Superior temporal gyrus (tissue), 1 donor: ENCODE measurements around the gene STYK1.
"Not testable (repeated sequence)": the region's sequence is repeated elsewhere in the genome, so short reads cannot be mapped to it uniquely, and the experiment has no call there.

Experiments used
- DNase-seq: peaks from one replicate; pipeline ENCODE4 v3.0.0-alpha.2; 2016; ENCODE audit errors: extremely low spot score

Gene STYK1

DNA sequence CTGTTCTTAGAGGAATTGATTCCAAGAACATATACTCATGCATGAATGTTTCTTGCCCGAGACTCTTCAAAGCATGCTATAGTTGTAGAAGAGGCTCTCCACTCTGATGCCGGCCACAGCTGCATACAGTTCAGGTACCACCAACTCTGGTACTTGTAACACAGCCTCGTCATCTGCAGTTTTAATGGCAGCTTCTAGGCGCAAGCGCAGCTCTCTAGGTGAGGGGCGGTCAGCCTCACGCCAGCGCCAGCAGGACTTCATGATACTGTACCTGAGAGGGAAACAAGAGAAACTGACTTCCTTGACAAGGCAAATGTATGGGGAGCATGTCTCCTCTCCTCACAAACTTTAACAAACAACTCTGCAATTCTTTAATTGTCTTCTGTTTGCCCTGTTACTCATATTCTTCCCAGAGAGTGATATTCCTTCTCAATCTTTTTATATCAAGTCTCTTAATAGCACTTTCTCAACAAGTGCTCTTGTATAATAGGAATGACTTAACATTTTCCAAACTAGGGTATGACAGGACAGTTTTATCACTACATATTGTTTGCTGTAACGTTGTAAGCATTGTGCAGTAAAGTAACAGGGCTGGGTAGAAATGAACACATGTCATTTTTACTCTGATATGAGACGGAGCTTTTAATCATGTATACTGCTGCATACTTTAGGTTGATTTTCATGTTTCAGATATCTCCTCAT lies 53.6 kb downstream of the STYK1 start:
- no peak for DNase-seq

GRCh38 chr12:10618338-10618987 lies 55.4 kb downstream of the STYK1 start:
- no peak for DNase-seq

- DNase-seq = no peak
Observed at GRCh38 chr12:10617863-10618262, 56.0 kb downstream of the STYK1 start.

DNA sequence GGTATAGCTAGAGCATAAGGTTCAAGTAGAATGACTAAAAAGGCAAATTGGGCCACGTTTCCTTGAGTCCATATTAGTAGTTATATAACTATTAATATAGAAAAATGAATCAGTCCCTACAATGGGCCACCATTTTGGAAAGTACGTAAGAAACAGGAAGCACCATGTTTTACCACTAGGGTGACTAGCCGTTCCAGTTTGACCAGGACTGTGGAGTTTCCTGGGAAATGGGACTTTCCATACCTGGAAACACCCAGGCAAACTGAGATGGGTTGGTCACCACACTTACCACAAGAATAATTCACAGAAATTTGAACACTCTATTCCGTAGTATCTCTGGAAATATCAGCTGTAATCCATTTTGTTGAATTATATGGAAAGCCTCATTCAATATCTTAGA lies 58.3 kb downstream of the STYK1 start:
- DNase-seq = no peak

GRCh38 chr12:10614056-10614370 lies 59.8 kb downstream of the STYK1 start:
- no peak for DNase-seq

GRCh38 chr12:10613349-10614055 lies 60.4 kb downstream of the STYK1 start, which contains the start of gene MAGOHB:
Gene MAGOHB (minus strand): TSS chr12:10613609. CDS start chr12:10613532, 77 bp downstream.
- DNase-seq = peak; percentile 95

DNA sequence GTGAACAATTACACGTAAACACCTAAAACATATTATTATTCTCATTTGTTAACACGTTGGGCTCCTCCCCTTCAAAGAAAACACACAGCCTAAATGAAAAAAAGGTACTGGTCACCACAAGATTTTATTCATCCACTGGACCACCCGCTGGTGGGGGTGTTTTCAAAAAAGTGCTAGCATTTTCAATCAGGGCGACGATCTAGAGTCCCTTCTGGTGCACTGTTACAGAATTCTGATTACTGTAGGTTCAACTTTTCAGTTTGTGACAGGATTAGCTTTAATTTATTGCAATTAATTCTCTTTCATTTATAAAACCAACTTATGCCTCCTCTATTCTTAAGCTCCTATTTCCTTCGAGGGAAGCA lies 60.9 kb downstream of the STYK1 start:
- no peak for DNase-seq

DNA sequence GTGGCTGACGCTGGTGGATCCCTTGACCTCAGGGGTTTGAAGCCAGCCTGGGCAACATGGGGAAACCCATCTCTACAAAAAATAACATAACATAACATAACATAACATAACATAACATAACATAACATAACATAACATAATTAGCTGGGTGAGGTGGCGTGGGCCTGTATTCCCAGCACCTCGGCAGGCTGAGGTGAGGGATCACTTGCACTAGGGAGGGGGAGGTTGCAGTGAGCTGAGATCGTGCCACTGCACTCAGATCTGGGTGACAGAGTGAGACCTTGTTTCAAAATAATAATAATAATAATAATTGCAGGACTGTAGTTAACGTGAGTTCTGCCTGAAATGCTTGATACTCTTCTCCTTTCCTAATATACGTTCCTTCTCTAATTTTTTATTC lies 61.7 kb downstream of the STYK1 start:
- no peak for DNase-seq

DNA sequence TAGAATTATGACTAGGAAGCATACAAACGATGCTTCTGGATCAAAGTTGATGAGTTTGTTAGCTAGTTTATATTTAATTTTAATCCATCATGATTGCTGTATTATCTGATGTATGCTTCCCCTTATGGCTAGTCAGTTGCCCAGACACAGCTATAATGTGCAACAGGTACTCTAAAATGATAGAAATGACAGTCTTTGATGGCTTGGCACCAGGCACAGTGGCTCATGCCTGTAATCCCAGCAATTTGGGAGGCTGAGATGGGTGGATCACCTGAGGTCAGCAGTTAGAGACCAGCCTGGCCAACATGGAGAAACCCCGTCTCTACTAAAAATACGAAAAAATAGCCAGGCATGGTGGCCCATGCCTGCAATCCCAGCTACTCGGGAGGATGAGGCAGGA lies 62.6 kb downstream of the STYK1 start:
- DNase-seq = not testable (repeated sequence)

- DNase-seq = no peak
Observed at GRCh38 chr12:10610188-10610587, 63.7 kb downstream of the STYK1 start.

DNA sequence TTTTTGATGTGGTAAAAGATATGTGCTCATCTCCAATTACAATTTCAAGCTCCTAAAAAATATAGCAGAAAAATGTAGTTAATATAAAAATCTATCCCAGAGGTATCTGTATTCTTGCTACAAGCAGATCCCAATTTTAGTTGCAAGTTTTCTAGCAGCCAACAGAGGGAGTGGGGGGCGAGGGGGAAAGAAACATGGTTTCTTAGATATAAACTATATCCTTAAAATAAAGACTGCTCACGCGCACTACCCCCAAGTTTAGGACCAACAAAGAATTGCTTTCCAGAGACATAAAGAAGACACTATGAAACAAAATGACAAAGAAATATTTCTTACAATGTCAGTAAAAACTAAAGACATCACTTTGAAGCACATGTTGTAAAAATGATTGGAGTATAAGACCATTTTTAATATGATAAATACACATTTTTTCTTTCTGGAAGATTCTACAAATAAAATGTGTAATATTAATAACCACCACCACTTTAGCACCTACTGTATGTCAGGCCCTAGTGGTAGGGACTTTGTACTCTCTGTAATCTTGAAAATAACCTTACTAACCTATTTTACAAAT lies 65.9 kb downstream of the STYK1 start:
- DNase-seq = no peak

DNA sequence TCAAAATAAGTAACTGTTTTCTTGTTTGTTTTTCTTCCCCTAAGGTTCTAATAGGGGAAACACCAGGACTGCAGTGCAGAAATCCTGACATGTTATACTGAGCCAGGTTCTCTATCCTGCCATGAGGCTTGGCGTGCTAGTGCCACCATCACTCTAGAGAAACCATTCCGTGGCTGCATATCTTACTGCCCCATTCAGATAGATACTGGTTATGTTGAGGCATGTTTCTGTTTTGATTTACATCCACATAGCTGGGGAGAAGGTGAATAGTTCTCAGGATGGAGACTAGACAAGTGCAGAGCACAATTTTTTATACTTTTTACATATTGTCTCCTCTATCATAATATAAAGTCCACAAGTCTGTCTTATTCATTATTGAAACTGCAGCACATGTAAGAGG lies 72.0 kb downstream of the STYK1 start:
- no peak for DNase-seq

GRCh38 chr12:10600988-10601387 lies 72.9 kb downstream of the STYK1 start:
- DNase-seq = no peak

- no peak for DNase-seq
Observed at GRCh38 chr12:10595881-10596280, 78.0 kb downstream of the STYK1 start.

DNA sequence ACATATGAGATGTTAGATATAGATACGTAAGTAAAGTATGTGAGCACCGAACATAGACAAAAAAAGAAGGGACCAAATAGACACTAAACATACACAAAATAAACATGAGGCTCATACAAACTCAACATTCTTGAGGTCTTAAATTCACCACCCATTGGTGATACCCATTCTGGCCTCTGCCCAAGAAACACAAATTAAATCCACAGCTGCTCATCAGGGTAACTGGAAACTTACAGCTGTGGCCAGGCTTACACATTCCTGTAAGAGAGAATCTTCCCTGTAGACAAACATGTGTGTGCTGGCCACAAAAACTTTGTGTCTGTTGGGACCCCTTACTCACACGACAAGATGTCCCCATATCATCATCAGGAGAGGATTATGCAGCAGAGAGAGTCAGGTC lies 82.9 kb downstream of the STYK1 start:
- no peak for DNase-seq

DNA sequence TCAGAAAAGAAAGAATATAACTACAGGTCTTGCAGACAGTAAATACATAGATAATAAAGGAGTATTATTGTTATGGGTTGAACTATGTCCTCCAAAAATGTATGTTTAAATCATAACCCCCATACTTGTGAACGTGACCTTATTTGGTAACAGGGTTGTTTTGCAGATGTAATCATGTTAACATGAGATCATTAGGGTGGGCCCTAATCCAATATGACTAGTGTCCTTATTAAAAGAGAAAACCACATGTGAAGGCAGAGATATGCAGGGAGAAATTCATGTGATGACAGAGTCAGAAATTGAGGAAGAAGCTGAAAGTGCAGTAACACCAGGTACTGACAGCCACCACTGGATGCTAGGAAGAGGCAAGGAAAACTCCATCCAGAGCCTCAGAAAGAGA lies 89.4 kb downstream of the STYK1 start:
- DNase-seq = no peak

DNA sequence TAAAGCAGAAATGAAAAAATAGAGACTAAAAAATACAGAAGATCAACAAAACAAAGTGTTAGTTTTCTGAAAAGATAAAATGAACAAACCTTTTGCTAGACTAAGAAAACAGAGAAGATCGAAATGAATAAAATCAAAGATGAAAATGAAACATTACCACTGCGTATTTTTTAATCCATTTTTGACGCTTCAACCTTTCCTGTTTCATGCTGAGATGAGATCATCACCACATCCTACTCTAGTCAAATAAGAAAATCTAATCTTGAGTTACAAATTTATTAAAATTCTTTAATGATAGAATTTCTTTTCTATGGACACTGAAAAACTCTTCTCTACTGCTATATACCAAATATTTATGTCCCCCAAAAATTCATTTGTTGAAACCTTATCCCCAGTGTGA lies 91.1 kb downstream of the STYK1 start:
- no peak for DNase-seq

DNA sequence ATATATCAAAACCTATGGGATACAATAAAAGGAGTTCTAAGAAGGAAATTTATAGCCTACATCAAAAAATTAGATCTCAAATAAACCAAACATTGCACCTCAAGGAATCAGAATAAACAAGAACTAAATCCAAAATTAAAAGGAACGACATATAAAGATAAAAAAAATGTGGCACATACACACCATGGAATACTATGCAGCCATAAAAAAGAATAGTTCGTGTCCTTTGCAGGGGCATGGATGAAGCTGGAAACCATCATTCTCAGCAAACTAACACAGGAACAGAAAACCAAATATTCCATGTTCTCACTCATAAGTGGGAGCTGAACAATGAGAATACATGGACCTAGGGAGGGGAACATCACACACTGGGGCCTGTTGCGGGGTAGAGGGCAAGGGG lies 91.7 kb downstream of the STYK1 start:
- not testable (repeated sequence) for DNase-seq

DNA sequence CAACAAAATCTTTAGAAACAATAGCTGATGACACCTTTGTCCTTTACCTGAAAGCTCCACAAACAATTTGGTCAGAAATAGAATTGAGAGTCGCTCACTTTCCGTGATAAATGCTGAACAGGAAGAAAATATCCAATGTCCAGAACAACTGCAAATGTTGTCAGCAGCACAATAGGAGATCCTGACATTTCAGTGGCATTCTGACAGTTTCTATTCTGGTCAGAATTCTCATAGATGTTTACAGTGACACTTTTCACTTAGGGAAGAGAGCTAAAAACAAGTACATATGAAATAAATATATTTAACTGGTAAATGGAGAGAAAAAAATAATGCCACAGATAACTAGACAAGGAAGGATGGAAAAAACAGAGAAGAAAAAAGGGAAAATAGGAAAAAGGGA lies 99.5 kb downstream of the STYK1 start:
- no peak for DNase-seq

DNA sequence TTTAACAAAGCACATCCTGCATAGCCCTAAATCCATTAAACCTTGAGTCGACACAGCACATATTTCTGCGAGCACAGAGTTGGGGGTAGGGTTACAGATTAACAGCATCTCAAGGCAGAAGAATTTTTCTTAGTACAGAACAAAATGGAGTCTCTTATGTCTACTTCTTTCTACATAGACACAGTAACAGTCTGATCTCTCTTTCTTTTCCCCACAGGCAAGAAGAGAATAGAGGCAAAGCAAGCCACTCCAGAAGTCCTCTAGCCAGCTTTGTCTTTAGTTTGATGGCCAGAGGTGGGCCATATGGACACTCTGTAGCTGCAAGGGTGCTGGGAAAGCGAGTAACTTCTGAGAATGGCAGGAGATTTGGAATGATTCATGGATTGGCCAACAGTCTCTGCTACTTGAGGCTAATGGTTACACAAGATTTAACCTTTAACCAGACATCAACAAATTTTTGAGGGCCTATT lies 101.8 kb downstream of the STYK1 start:
- DNase-seq = not testable (repeated sequence)

- DNase-seq = no peak
Observed at GRCh38 chr12:10571141-10571540, 102.7 kb downstream of the STYK1 start.
